Embryonic facial prominence (tissue), 1 donor: ENCODE measurements around the gene DNAH14.
"Not testable (repeated sequence)": the region's sequence is repeated elsewhere in the genome, so short reads cannot be mapped to it uniquely, and the experiment has no call there.

Experiments
- DNase-seq: peaks from one replicate; pipeline ENCODE4 v3.0.0-alpha.2; 2016; ENCODE audit errors: extremely low spot score

DNAH14 gene

DNA sequence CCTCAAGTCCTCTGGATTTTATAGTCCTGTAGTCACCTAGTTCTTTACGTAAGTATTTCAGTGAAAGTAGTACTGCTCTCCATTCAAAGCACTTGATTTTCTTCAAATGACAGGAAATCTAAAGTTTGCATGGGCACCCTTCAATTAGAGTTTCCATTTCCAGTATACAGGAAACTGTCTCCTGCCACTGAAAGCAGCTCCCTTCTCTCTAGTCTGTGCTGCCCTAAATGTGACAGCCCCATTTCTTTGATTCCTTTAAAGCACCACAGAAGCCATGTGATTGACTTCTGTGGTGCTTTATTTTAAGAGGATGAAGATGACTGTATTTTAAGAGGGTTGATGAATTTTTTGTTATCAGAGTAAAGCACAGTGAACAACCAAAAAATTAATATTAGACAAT is 226.1 kb downstream of the DNAH14 start:
- DNase-seq: no peak

DNA sequence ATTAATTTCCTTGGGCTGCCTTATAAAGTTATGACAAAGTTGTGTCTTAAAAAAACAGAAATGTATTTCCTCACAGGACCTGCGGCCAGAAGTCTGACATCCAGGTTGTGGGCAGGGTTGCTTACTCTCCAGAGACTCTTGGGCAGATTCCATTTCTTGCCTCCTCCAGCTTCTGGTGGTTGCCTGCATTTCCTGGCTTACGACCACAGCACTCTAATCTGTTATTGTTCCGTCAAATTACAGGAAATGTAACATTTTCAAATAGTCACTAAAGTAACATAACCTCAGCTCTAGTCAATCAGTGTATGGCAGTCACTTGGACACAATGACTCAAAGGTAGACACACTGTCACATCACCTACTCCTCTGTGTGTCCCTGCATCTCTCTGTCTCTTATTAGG is 226.8 kb downstream of the DNAH14 start:
- DNase-seq: no peak

DNA sequence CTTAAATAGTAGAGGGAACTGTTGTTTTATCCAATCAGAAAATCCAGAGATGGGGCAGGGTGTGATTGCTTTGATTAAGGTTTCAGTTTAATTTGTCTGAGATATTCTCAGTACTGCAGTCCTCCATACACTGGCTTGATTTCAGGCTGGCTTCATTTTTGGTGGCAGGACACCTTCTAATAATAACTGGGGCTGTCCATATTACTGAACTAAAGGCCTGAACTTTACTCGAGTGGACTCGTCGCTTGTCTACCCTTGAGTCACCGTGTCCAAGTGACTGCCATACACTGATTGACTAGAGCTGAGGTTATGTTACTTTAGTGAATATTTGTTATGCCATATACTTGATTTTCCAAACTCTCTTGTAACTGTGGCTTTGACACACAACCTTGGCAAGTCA is 228.8 kb downstream of the DNAH14 start:
- no peak for DNase-seq

DNA sequence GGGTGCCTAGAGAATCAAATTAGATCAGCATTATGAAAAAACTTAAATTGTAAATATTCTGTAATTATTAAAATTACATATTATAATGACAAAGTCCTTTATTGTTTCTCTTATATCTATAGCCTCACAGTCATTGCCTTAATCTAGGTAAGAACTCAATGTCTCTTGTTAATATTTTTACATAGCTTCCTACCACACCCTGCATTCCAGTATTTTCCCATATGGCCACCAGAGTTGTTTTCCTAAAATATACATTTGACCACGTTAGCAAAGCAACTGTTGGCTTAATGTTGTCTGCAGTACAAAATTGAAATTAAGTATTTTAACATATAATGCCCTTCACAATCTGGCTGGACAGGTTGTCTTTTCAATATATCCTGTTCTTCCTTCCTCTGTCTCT is 230.3 kb downstream of the DNAH14 start:
- no peak for DNase-seq

DNA sequence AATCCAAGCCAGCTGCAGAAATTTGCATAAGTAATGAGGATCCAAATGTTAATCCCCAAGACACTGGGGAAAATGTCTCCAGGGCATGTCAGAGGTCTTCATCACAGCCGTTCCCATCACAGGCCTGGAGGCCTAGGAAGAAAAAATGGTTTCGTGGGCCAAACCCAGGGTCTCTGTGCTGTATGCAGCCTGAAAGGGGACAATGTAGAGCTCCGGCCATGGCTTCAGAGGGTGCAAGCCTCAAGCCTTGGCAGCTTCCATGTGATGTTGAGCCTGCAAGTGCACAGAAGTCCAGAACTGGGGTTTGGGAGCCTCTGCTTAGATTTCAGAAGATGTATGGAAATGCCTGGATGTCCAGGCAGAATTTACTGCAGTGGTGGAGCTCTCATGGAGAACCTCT is 247.9 kb downstream of the DNAH14 start:
- DNase-seq: not testable (repeated sequence)

DNA sequence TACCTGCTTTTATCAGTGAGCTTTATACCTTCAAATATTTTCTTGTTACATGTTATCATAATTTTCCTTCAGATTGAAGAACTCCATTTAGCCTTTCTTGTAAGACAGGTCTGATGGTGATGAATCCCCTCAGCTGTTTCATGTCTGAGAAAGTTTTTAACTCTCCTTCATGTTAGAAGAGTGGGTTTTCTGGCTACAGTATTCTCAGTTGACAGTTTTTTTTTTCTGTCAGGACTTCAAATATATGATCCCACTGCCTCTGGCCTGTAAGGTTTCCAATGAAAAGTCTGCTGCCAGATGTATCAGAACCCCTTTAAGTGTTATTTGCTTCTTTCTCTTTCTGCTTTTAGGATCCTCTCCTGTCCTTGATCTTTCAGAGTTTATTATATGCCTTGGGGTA is 250.2 kb downstream of the DNAH14 start:
- no peak for DNase-seq

DNA sequence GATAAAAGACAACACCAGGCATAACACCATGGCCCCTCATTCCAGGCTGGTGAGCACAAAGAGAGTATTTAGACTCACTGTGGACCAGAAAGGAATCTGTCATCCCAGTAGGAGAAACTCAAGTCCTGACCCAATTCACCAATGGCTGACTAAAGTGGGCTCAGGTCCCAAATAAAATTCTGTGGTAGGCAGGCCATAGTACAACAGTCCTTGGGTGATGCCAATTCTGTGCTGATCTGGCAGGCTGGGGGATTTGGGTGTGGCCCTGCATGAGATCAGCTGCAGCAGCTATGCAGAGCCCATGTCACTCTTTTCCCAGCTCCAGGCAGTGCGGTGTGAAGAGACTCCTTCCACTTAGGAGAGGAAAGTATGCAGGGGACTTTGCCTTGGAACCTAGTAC is 253.2 kb downstream of the DNAH14 start:
- DNase-seq: no peak

DNA sequence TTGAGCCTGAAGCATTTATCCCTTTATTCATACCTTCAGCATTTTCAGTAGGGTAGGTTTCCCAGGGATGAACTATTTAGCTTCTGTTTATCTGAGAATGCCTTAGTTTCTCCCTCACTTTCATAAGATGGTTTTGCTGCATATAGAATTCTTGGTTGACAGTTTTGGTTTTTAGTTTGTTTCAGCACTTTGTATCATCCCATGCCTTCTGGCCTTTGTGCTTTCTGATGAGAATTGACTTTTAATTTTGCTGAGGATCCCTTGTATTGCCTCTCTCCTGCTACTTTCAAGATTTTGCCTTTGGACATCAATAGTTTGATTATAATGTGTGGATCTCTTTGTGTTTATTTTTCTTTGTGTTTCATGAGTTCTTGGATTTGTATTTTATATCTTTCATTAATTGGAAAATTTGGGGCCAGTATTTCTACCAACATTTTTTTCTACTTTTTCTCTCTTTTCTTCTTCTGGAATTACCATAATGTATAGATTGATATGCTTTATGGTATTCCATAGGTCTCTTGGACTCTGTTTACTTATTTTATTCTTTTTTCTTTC is 261.8 kb downstream of the DNAH14 start:
- DNase-seq: no peak

DNA sequence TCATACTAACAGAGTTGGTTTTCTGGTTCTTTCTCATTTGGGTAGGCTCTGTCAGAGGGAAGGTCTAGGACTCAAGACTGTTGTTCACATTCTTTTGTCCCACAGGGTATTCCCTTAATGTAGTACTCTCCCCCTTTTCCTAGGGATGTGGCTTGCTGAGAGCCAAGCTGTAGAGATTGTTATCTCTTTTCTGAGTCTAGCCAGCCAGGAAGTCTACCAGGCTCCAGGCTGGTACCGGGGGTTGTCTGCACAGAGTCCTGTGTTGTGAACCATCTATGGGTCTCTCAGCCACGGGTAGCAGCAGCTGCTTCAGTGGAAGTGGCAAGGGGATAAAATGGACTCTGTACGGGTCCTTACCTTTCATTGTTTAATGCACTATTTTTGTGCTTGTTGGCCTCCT is 272.0 kb downstream of the DNAH14 start:
- no peak for DNase-seq

DNA sequence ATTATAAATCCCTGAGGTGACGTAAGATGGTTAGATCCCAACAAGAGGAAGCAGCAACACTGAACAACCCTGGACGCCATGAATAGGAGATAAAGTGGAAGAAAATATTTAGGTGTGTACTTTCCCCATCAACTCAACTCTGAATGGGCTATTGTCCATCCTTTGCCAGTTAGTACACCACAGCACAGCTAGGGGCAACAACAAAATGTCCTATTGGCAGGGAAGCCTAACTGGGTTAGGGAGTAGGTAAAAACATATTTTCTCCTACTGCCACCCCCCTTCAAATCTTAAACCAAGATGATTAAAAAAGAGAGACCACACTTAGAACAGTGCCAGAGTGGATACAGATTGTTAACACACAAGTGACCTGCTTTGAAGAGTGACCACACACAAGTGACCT is 278.3 kb downstream of the DNAH14 start:
- no peak for DNase-seq

DNA sequence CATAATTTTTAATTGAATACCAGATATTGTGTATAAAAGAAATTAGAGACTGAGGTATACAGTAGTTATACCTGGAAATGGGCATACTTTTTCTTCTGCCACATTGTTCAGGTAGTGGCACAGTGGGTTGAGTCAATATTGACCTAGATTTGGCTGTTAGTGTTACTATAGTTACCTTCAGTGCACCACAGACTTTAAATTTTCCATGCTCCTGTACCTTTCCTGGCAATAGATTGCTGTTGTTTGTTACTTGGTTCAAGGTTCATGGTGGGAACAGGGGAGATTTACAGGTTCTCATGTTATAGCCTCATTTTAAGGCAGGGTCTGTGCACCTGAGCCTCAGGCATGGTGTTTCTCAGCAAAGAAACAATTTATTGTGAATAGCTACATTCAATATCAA is 279.7 kb downstream of the DNAH14 start:
- DNase-seq: no peak

DNA sequence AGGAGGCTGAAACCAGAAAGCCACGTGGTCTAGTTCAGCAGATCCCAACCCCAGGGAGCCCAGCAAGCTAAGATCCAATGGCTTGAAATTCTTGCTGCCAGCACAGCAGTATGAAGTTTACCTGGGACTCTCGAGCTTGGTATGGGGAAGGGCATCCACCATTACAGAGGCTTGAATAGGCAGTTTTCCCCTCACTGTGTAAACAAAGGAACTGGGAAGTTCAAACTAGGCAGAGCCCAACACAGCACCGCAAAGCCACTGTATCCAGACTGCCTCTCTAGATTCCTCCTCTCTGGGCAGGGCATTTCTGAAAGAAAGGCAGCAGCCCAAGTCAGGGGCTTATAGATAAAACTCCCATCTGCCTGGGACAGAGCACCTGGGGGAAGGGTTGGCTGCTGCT is 280.7 kb downstream of the DNAH14 start:
- not testable (repeated sequence) for DNase-seq

DNA sequence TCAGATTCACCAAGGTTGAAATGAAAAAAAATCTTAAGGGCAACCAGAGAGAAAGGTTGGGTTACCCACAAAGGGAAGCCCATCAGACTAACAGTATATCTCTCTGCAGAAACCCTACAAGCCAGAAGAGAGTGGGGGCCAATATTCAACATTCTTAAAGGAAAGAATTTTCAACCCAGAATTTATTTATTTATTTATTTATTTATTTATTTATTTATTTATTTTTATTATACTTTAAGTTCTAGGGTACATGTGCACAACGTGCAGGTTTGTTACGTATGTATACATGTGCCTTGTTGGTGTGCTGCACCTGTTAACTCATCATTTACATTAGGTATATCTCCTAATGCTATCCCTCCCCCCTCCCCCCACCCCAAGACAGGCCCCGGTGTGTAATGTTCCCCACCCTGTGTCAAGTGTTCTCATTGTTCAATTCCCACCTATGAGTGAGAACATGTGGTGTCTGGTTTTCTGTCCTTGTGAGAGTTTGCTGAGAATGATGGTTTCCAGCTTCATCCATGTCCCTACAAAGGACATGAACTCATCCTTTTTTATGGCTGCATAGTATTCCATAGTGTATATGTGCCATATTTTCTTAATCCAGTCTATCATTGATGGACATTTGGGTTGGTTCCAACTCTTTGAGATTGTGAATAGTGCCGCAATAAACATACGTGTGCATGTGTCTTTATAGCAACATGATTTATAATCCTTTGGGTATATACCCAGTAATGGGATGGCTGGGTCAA is 282.4 kb downstream of the DNAH14 start:
- DNase-seq: not testable (repeated sequence)

DNA sequence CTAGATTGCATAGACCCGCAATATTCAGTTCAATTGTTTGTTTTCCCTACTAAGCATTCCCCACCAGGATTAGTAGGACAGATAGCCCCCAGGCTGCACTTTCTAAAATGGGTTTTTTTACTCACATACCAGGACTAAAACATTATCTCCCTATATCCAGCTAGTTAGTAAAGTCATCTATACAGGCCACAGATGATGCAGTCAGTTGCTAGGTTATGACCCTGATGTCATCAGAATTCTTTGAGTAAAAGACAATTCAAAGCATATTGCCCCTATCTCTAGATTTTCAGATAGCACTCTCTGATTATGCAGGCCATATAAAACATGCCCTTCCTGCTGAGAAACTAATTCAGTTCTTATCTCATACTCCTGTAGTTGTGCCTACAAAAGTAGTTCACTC is 294.8 kb downstream of the DNAH14 start:
- no peak for DNase-seq

DNA sequence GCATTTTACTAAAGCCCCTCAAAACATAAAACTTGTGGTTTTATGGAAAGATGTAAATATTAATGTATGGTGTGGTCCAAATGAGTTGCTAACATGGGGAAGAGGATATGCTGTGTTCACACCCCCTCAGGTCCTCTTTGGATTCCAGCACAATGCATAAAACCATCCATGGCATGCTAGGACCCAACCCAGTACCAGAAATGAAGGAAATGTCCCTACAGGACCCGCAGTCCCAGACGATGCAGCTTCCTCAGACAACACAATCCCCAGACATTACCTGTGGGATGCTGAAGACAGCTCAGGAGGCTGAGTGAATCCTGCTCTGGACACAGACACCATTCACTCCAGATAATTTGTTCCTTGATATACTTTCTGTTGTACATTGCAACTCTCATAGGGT is 296.2 kb downstream of the DNAH14 start:
- DNase-seq: no peak

DNA sequence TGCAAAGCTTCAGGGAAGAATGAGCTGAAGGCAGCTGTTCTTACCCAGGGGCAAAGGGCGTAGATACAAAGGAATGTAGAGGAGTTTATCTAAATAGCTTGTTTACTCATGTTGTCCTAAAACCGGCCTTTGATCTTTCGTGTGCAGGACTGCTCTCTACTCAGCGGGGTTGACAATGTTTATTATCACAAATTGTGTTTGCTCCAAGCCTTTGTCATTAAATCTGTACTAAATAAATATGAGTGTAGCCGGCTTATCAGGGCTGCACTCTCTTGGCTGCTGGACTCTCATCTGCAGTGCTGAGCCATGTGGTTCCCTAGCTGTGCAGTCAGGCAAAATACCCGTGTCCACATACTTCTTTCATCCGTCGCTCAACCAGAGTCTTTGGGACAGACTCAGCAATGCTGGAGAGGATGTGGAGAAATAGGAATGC is 299.4 kb downstream of the DNAH14 start:
- no peak for DNase-seq

DNA sequence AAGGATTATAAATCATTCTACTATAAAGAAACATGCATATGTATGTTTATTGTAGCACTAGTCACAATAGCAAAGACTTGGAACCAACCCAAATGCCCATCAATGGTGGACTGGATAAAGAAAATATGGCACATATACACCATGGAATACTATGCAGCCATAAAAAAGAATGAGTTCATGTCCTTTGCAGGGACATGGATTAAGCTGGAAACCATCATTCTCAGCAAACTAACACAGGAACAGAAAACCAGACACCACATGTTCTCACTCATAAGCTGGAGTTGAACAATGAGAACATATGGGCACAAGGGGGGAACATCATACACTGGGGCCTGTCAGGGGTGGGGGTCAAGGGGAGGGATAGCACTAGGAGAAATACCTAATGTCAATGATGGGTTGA is 300.0 kb downstream of the DNAH14 start:
- not testable (repeated sequence) for DNase-seq

DNA sequence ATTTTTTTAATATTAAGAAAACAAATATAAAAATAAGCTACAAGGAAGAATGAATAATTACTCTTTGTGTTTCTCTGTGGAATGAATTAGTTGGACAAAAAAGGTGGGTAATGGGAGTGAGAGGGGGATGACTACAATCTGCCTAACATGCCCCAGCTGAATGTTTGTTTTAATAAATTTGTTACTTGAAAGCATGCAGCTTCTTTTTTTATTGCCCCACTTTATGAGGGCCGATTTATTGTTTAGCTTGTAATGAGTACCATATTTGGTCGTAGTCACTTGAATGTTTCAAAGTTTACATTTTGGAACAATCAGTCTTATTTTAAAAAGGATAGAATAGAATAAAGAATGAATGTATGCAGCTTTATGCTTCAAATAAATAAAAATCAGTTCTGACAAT is 301.0 kb downstream of the DNAH14 start:
- no peak for DNase-seq

DNA sequence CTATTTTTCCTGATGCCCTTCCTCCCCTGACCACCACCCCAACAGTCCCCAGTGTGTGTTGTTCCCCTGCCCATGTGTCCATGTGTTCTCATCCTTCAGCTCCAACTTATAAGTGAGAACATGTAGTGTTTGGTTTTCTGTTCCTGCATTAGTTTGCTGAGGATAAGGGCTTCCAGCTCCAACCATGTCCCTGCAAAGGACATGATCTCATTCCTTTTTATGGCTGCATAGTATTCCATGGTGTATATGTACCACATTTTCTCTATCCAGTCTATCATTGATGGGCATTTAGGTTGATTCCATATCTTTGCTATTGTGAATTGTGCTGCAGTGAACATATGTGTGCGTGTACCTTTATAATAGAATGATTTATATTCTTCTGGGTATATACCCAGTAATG is 303.5 kb downstream of the DNAH14 start:
- DNase-seq: not testable (repeated sequence)

DNA sequence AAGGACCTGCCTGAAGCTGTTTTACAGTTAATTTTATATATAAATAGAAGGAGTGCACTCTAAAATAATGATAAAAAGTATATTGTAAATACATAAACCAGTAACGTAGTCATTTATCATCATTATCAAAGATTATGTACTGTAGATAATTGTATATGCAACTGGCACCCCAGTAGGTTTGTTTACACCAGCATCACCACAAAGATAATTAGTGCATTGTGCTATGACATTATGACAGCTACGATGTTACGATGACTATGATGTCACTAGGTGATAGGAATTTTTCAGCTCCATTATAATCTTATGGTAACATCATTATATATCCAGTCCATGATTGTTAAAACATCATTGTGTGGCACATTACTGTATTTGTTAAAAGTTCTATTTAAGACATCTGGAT is 313.1 kb downstream of the DNAH14 start:
- no peak for DNase-seq

DNA sequence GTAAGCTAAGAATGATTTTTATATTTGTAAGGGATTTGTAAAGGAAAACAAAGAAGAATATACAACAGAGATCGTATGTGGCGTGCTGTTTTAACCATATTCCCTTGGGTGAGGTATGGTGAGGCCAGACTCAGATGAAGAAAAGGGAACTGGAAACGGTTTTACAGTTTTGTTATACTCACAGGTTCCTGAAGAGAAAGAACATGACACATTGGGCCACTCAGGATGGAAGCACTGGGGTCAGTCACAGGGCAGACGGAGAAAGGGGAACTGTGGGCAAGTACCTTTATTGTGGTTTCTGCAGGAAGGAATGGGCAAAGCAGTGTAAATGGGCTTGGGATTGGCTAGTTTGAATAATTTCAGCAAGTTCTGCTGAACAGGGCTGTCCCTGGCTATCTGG is 321.0 kb downstream of the DNAH14 start:
- no peak for DNase-seq

DNA sequence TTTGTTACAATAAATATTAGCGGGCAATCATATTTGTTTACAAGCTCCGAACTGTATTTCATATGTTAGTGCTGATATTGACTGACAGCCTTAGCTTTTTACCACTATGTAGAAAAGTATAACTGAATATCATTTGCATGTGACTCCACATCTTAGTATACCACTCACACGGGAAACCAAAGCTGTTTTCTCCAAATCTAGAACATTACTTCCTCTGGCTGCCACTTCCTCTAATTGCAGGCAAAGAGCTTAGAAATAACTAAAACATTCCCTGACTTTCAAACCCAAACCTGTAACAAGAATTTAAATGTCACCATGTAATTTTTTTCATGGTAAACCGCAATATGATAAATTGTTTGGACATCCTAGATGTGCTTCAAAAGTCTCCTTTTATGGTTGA is 323.7 kb downstream of the DNAH14 start:
- no peak for DNase-seq

DNA sequence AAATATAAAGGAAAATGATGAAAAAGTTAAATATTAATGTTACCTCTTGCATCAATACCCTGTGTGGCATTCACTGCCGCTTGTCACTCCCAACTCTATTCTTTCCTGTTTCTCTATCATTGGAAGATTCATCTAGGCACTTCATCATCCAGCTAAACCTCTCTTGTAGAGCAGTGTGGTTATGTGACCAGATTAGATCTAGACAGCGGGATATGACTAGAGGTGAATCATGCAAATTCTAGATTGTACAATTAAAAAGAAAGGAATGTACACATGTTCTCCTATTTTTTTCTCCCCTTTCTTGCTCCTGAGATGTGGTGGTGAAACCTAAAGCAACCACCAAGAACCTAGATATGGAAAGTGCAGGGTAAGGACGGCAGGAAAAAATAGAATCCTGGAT is 324.3 kb downstream of the DNAH14 start:
- no peak for DNase-seq

DNA sequence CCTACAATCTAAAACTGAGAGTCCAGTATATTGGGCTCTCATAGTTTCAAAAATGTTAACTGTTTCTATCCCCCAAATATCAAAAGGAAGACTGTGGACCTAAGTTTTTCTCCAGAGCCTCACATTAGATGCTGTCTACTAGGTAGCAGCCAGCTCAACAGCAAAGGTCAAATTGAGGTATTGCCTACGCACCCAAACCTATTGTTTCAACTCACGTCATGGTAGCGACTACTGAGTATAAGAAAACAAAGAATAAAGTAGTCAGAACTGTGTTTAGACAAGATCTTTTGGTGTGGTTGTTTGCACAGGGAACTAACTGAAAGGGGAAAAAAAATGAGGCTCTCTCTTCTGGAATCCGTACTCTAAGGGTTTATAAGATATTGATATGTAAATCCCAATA is 325.2 kb downstream of the DNAH14 start:
- no peak for DNase-seq
